GM23338 (cell line): ENCODE measurements around the gene EXPH5. TPM values are rescaled to one million over a fixed set of nuclear protein-coding genes. Genes with fewer than 3 reads are reported as not detected.

ENCODE experiments used
- ATAC-seq: fragments of 200-7000 bp; cut with Tn5 transposase; 3 replicates; pipeline ENCODE4 v1.9.1; 2020
- DNase-seq: peaks from one replicate; pipeline ENCODE4 v3.0.0-alpha.2; 2015; ENCODE audit warnings: low spot score
- H2AFZ ChIP-seq: fragments of 200-600 bp; sonication (generic); 2 replicates; pipeline ENCODE4 v1.8.0; 2016; ENCODE audit warnings: antibody characterized with exemption, mild to moderate bottlenecking, moderate library complexity
- H3F3A ChIP-seq: fragments of 200-600 bp; sonication (generic); replicated peaks from 2 replicates; pipeline ENCODE4 v1.8.0; 2017; ENCODE audit warnings: antibody characterized with exemption, mixed run types, low read depth
- H3K27ac ChIP-seq: fragments of 200-600 bp; sonication (generic); 2 replicates; pipeline ENCODE4 v1.6.1; 2016; ENCODE audit warnings: low read depth
- H3K27me3 ChIP-seq: fragments of 200-600 bp; sonication (generic); 2 replicates; pipeline ENCODE4 v1.8.0; 2016; ENCODE audit warnings: mild to moderate bottlenecking, mixed run types, moderate library complexity; ENCODE audit not compliant: insufficient read depth
- H3K36me3 ChIP-seq: fragments of 200-600 bp; sonication (generic); 2 replicates; pipeline ENCODE4 v1.8.0; 2016; ENCODE audit warnings: mild to moderate bottlenecking; ENCODE audit not compliant: insufficient read depth
- H3K4me1 ChIP-seq: fragments of 200-600 bp; sonication (generic); 2 replicates; pipeline ENCODE4 v1.8.0; 2016; ENCODE audit warnings: mild to moderate bottlenecking, moderate library complexity; ENCODE audit not compliant: insufficient read depth
- H3K4me2 ChIP-seq: fragments of 200-600 bp; sonication (generic); 2 replicates; pipeline ENCODE4 v1.7.1; 2017; ENCODE audit warnings: mixed run types
- H3K4me3 ChIP-seq: fragments of 200-600 bp; sonication (generic); 2 replicates; pipeline ENCODE4 v1.6.1; 2016; ENCODE audit warnings: mixed run types
- H3K79me2 ChIP-seq: fragments of 200-600 bp; sonication (generic); replicated peaks from 2 replicates; pipeline ENCODE4 v1.8.0; 2017; ENCODE audit warnings: mild to moderate bottlenecking; ENCODE audit not compliant: insufficient read depth
- H3K9me2 ChIP-seq: fragments of 200-600 bp; sonication (generic); 2 replicates; pipeline ENCODE4 v1.8.0; 2017; ENCODE audit not compliant: insufficient read depth
- H4K20me1 ChIP-seq: fragments of 200-600 bp; sonication (generic); replicated peaks from 2 replicates; pipeline ENCODE4 v1.8.0; 2017; ENCODE audit warnings: mild to moderate bottlenecking; ENCODE audit not compliant: insufficient read depth
- H3K27ac Mint-ChIP-seq: 2 replicates; pipeline ENCODE4 v1.8.0; 2020; ENCODE audit warnings: inconsistent platforms, mild to moderate bottlenecking, moderate library complexity, mixed read lengths
- H3K27me3 Mint-ChIP-seq: 3 replicates; pipeline ENCODE4 v1.8.0; 2022; ENCODE audit warnings: low read depth, mild to moderate bottlenecking, moderate library complexity, mixed read lengths, inconsistent platforms; ENCODE audit not compliant: insufficient read depth, poor library complexity
- H3K36me3 Mint-ChIP-seq: 3 replicates; pipeline ENCODE4 v1.8.0; 2021; ENCODE audit warnings: low read depth, mild to moderate bottlenecking, inconsistent platforms, moderate library complexity, mixed read lengths
- H3K4me1 Mint-ChIP-seq: 3 replicates; pipeline ENCODE4 v1.8.0; 2020; ENCODE audit warnings: mild to moderate bottlenecking, inconsistent platforms, mixed read lengths
- H3K4me3 Mint-ChIP-seq: 3 replicates; pipeline ENCODE4 v1.8.0; 2021; ENCODE audit warnings: moderate library complexity, mild to moderate bottlenecking, inconsistent platforms, mixed read lengths
- H3K9me3 Mint-ChIP-seq: 3 replicates; pipeline ENCODE4 v1.8.0; 2020; ENCODE audit warnings: moderate library complexity, mild to moderate bottlenecking, inconsistent platforms, mixed read lengths
- CTCF ChIP-seq, 2 experiments: fragments of 200-600 bp in 1 of 2; sonication (generic) in 1 of 2; conservative IDR thresholded peaks; 2 replicates each; pipeline versions ENCODE4 v1.5.1 to v1.6.1; 2016 to 2017; ENCODE audit warnings: antibody characterized with exemption in 2 of 2, low read depth in 2 of 2, mild to moderate bottlenecking in 2 of 2, moderate library complexity in 1 of 2
- ETS1 ChIP-seq: IDR thresholded peaks from 2 replicates; pipeline ENCODE4 v1.6.1; 2016; ENCODE audit warnings: antibody characterized with exemption
- EZH2phosphoT487 ChIP-seq: fragments of 200-600 bp; sonication (generic); IDR thresholded peaks from one replicate; pipeline ENCODE4 v1.8.1; 2018; ENCODE audit warnings: antibody characterized with exemption; ENCODE audit not compliant: unreplicated experiment
- JUNB ChIP-seq: IDR thresholded peaks from one replicate; pipeline ENCODE4 v1.6.1; 2016; ENCODE audit warnings: antibody characterized with exemption; ENCODE audit not compliant: unreplicated experiment
- NANOG ChIP-seq: IDR thresholded peaks from 2 replicates; pipeline ENCODE4 v1.6.1; 2016; ENCODE audit warnings: antibody characterized with exemption, borderline replicate concordance
- POLR2AphosphoS5 ChIP-seq: IDR thresholded peaks from 2 replicates; pipeline ENCODE4 v1.6.1; 2016; ENCODE audit warnings: antibody characterized with exemption, low read depth
- REST ChIP-seq: IDR thresholded peaks from one replicate; pipeline ENCODE4 v1.6.1; 2018; ENCODE audit warnings: antibody characterized with exemption; ENCODE audit not compliant: unreplicated experiment
- STAT1 ChIP-seq: IDR thresholded peaks from one replicate; pipeline ENCODE4 v1.6.1; 2016; ENCODE audit warnings: antibody characterized with exemption; ENCODE audit not compliant: unreplicated experiment
- ZNF114 ChIP-seq: fragments of 250-450 bp; sonication (Bioruptor Pico); IDR thresholded peaks from 2 replicates; pipeline ENCODE4 v1.5.0; 2020; ENCODE audit warnings: mild to moderate bottlenecking, moderate library complexity
- polyA plus RNA-seq: library from polyadenylated mRNA; unstranded; fragments of >200 nt; fragmentation: Nextera tagmentation; extraction: Ambion mirVana; gene quantifications from 2 replicates; pipeline ENCODE4 v1.2.1, GENCODE V29; 2016
- total RNA-seq: library from RNA; depleted of rRNA; stranded (reverse); fragments of >200 nt; shearing (Covaris generic); gene quantifications from 2 replicates; pipeline ENCODE4 v1.2.3, GENCODE V29; 2014

EXPH5 gene
- total and polyA plus RNA-seq, 2 experiments from 2014 or later, result 3.6 to 12.6 TPM

GRCh38 chr11:108593923-108594434 is 411 bp upstream of the EXPH5 start (continued):
- TF ChIP-seq REST (no peak), ETS1 (no peak), ZNF114 (no peak)

- peaks cover 23% of the 10 kb centered on the region for H3K4me1 Mint-ChIP-seq
- Histone ChIP-seq H3K79me2 (peaks cover 16% of the 10 kb centered on the region; the same call in 1 of the 2 replicates), H2AFZ (peak overlapping the region; percentile 93), H3K4me3 (peak overlapping the region; percentile 65), H3K4me1 (peaks cover 18% of the 10 kb centered on the region), H3K4me2 (peak overlapping the region; percentile 85), H3K27me3 (peaks cover 16% of the 10 kb centered on the region), H3F3A (no peaks in the 10 kb centered on the region), H4K20me1 (no peaks in the 10 kb centered on the region), H3K27ac (no peak overlapping the region), H3K9me2 (no peaks in the 10 kb centered on the region), H3K36me3 (no peaks in the 10 kb centered on the region)
- no peaks in the 10 kb centered on the region for H3K36me3 Mint-ChIP-seq
- DNase-seq (peak; percentile 47), ATAC-seq (peak; percentile 28)
- no peaks in the 10 kb centered on the region for H3K9me3 Mint-ChIP-seq
- H3K4me3 Mint-ChIP-seq, result peak overlapping the region; percentile 93
- H3K27me3 Mint-ChIP-seq, result peaks cover 14% of the 10 kb centered on the region
- no peak overlapping the region for H3K27ac Mint-ChIP-seq
- TF ChIP-seq NANOG (no peak), STAT1 (no peak), POLR2AphosphoS5 (no peak), EZH2phosphoT487 (no peak), ETS1 (no peak), JUNB (no peak), CTCF (conservative IDR thresholded peaks at IDR 0.05; ENCODE audit: low read depth in 2 of 2) (no peak), REST (no peak)
These were observed 866 bp downstream of the EXPH5 start for GRCh38 chr11:108592591-108593213.
